HEK293 (cell line): Measurements from ENCODE around the gene FIG4.
"Not testable (repeated sequence)": the region's sequence is repeated elsewhere in the genome, so short reads cannot be mapped to it uniquely, and the experiment has no call there.

Experiments used
- ATF2 ChIP-seq: fragments of 450-650 bp; formaldehyde crosslinking; IDR thresholded peaks from 2 replicates; pipeline ENCODE4 v1.5.1; 2016; ENCODE audit warnings: missing biosample characterization, missing genetic modification characterization, low read depth
- CTCF ChIP-seq: fragments of 450-650 bp; formaldehyde crosslinking; IDR thresholded peaks from 2 replicates; pipeline ENCODE4 v1.5.1; 2016; ENCODE audit warnings: missing biosample characterization, missing genetic modification characterization
- MYNN ChIP-seq: fragments of 450-650 bp; formaldehyde crosslinking; IDR thresholded peaks from 2 replicates; pipeline ENCODE4 v1.5.1; 2016; ENCODE audit warnings: missing biosample characterization, missing genetic modification characterization, borderline replicate concordance
- TCF7L2 ChIP-seq: IDR thresholded peaks from 2 replicates; pipeline ENCODE4 v1.6.1; 2011; ENCODE audit warnings: low read depth, mild to moderate bottlenecking, inconsistent platforms, low read length, moderate library complexity, borderline replicate concordance
- ZNF280D ChIP-seq: fragments of 450-650 bp; formaldehyde crosslinking; IDR thresholded peaks from 2 replicates; pipeline ENCODE4 v1.5.1; 2016; ENCODE audit warnings: missing biosample characterization, missing genetic modification characterization
- ZNF555 ChIP-seq: fragments of 450-650 bp; formaldehyde crosslinking; conservative IDR thresholded peaks from 2 replicates; pipeline ENCODE4 v1.5.1; 2017; ENCODE audit warnings: missing biosample characterization, mild to moderate bottlenecking, missing genetic modification characterization, inconsistent platforms
- ZNF561 ChIP-seq: fragments of 450-650 bp; IDR thresholded peaks from 2 replicates; pipeline ENCODE4 v1.5.1; 2018; ENCODE audit warnings: missing biosample characterization, missing genetic modification characterization, borderline replicate concordance
- ZNF747 ChIP-seq: fragments of 450-650 bp; formaldehyde crosslinking; IDR thresholded peaks from 2 replicates; pipeline ENCODE4 v1.5.1; 2016; ENCODE audit warnings: missing biosample characterization, missing genetic modification characterization

- not testable (repeated sequence) for TF ChIP-seq CTCF (tag by site-specific recombination); ZNF747 (tag by site-specific recombination); TCF7L2; MYNN (tag by site-specific recombination); ZNF561 (tag by site-specific recombination); ATF2 (tag by site-specific recombination); ZNF555 (tag by site-specific recombination); ZNF280D (tag by site-specific recombination)
Observed at GRCh38 chr6:109855476-109856040, 164.5 kb downstream of the FIG4 start.
